Activated CD4-positive, CD25-positive, alpha-beta regulatory T cell treated with anti-CD3 and anti-CD28 coated beads, Interleukin-2, amount 50 U/mL, for 16 hours (primary cell): ENCODE measurements around the gene MROH2A.

ENCODE experiments used
- DNase-seq: peaks from one replicate; pipeline ENCODE4 v3.0.0-alpha.2; 2020; ENCODE audit warnings: low read depth, low spot score

The MROH2A gene

DNA sequence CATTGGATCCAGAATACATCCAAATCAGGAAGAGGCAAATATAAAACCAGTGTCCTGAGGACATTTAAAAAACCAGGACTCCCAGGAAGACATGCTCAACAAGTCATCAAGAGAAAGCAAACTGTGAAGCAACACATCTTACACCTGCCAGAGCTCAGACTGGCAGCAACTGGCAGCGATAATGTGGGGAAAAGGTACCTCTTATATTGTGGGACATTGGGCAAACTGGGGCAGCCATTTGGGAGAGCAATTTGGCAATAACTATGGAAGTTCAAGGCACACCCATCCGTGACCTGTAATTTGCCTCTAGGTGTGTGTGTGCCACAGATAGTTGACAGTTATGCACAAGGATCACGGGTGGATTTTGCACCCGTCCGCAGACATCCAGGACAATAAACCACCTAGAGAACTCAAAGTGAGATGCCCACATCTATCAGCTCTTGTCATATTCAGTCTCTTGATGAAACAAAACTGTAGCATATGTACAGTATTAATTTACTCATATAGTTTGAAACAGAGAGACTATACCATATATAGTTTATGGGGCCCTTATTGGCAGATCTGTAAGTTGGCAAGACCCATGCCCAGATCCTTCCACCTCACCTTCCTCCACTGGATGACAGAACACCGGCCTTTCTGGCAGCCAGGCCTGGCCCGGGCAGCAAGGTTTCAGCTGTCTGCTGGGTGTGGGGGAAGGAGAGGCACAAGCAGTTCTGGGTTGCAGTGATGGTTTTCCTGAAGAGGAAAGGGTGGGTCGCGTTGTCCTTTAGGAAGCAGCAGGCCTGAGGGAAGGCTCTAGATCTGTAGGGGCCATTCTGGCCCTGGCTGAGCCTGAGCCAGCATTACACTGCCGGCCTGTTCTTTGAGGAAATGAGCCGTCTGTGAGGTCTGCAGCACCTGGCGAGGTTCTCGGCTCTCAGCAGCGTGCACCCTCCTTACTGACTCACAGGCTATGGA, 57.4 kb downstream of the MROH2A start:
- no peak for DNase-seq

DNA sequence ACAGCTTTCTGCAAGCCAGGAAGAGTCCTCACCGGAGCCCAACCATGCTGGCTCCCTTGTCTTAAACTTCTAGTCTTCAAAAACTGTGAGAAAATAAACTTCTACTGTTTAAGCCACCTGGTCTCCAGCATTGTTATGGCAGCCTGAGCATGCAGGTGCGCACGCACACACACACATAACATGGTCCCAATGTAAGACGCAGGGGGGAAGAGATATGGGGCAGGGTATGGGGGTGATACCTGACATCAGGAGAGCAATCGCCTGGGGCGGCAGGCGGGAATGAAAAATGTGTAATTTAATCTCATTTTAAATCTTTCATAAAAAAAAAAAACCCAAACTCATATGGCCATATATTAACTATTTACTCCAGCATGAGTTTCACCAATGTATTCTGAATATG, 58.2 kb downstream of the MROH2A start:
- DNase-seq, result no peak

GRCh38 chr2:233837694-233838229, 59.6 kb downstream of the MROH2A start:
- DNase-seq, result no peak

DNA sequence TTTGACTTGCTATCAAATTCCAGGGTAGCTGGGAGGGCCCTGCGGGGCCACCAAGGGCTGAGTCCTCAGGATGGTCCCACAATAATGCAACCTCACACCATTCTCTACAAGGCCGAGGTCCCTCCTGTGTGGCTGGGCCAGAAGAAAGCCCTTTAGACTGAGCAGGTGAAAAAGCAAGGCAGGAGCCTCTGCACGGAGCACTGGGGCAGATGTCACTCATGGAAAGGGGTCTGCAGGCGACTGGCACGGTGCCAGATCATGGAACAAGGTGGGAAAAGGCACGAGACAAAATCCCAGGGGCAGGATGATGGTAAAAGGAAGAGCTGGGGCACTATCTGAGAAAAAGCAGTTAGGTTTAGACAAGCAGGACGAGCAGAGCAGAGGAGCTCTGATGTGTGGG, 60.1 kb downstream of the MROH2A start:
- DNase-seq, result no peak

DNA sequence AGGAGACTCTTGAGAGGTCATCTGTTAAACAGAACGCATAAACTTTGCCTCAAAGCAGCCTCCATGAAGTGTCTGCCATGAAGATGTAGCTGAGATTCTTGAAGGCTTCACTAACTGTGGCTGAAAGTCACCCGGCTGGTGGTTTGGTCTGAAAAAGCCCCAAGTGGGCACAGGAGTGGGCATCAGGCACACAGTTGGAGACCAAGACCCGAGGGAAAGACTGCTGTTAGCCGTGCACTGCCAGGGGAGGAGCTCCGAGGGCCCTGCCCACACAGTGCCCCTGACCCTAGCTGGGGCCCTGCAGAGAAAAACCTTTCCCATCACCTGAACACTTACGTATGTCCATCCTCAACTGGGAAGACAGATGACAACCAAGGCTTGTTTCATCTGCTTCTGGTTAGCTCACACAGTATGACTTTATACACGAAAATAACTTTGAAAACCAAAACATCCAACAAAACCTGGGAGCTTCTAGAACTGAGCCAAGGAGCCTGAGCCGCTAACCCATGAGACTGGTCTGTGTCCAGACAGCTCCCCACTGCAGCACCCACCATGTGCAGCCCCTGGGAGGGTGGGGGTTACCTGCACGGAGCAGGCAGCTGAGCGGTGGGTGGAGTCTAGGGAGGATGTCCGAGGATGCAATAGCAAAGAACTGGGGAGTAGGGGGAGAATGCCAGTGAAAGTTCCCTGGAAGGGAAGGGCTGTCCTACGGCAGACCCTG, 60.8 kb downstream of the MROH2A start:
- no peak for DNase-seq

DNA sequence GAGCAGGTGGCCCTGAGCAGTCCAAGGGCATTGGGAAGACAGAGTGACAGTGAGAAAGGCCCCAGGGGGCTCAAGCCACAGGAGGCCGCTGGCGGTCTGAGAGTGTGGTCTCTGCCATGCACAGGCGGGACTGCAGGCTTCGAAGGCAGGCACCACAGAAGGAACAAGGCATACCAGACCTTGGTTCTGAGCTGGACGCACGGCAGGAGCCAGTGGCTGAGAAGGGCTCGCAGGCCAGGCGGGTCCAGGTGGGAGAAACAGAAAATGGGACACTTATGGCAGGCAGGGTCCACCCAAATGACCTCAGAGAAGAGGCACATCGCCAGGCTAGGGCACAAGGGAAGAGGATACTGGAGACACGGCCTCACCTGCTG, 61.3 kb downstream of the MROH2A start:
- no peak for DNase-seq

DNA sequence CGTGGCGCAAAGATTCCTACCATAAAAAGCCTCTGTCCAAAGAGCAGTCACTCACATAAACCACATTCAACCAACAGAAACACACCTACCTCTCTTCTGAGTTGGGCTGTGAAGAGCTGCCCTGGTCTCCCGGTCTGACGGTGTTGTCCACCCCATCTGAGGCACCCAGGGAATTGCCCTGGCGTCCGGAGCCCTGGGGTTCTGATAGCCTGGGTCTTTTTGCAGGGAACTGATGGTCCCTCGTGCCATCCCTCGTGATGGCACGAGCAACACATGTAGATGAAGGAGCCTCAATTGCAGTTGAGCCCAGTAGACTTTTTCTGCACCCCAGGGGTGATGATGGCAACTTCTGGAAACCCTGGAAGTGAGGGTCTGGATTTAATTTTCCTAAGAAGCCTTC, 62.4 kb downstream of the MROH2A start:
- DNase-seq, result no peak

- DNase-seq, result no peak
Observed at GRCh38 chr2:233841183-233841582, 63.1 kb downstream of the MROH2A start.

DNA sequence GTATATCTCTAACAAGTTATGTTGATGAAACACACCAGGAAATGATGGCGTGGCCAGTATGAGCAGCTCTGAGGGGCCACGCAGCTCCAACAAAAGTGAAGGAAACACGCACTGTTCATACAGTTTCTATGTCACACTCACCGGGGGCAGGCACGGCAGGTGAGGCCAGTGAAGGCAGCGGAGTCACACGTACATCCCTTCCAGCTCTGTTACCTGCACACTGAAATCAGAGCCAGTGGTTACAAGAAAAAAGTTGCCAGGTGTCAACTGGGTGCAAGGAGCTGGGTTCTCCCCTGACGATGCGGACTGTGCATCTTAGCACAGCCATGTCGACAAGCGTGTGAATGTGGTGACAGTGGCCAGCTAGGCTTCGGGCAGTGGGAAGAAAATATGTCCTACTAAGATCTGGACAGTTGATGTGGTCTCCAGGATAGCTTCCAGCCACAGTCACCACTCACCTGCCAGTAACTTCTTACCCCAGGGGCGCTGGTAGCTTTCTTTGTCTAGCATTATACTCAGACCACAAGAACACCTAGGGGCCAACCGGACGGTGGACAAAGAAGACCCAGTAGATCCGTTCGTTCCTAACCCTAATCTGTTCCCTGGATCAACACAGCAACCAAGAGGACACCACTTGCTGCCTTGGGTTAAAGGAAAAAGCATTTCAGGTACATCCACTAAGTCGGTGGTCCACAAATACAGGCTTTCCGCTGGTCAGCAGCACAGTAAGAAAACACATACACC, 66.1 kb downstream of the MROH2A start:
- DNase-seq, result no peak

DNA sequence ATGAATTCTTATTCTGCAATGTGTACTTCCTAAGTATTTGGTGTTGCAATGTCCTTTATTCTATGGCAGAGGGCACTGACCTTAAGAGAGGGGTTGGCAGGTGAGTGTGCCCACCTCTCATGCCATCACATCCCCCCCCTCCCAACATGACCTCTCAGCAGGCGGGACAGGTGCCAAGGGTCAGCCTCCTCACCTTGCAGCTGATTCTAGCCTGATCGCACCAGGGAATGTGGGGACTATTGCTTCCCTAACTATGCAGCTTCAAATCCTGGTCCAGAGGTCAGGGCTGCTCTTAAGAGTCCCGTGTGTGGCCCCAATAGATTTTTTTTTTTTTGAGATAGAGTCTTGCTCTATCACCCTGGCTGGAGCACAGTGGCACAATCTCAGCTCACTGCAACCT, 66.7 kb downstream of the MROH2A start:
- no peak for DNase-seq

DNA sequence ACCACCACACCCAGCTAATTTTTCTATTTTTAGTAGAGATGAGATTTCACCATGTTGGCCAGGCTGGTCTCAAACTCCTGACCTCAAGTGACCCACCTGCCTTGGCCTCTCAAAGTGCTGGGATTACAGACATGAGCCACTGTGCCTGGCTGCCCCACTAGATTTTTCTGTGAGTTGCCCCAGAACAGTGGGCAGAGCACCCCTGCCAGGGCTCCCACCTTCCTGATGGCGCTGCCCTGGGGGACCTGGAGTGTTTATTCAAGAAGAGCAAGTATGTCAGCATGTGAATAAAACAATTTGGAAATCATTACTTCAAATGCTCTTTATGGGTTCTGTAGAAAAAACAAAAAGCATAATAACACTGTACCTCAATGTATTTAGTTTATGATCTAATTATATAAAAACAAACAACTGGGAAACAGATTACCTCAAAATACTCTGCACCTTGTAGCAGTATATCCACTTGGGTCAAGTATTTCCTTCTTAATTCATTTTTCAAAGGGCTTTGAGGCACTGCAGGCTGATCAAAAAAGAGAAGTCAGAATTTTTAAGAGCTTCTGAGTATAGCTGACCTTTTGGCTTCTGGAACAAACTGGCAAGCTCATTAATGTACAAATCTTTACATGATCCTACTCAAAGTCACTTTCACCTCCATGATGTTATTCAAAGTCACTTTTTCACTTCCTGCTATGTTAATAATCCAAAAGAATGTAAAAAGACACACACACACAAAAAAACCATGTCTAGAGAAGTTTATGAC, 67.4 kb downstream of the MROH2A start:
- no peak for DNase-seq

DNA sequence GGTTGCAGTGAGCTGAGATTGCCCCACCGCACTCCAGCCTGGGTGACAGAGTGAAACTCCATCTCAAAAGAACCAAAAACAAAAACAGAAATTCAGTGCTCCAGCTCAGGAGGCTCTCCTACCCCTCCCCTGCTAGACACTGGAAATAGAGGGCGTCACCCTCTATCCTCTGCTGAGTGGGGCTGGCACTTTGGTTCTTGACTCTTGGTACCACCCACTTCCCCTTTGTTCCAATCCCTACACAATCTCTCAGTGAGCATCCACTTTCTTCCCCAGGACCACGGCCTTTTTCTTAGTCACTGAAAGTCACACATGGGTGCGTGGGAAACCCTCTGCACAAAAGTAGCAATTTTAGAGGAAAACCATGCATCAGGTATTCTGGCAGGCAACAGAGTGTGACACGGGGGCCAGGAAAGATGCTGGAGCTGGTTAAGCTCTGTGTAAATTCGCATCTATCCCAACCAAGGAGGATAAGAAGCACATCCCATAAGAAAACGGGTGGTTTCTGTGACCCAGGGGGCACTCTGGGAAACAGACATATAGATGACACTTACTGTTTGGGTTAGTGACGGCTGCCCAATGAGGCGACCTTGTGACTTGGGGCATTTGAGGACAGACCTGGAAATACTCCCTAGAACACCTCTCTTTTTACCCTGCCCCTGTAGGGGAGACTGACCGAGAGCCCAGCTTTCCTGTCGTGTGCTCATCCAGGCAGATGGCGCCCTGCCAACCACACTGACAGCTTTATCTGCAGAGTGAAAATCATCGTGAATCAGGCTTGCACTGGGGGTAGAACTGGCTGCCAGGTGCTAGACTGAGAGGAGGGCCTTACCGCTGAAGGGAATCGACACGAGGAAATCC, 68.5 kb downstream of the MROH2A start:
- DNase-seq, result no peak

DNA sequence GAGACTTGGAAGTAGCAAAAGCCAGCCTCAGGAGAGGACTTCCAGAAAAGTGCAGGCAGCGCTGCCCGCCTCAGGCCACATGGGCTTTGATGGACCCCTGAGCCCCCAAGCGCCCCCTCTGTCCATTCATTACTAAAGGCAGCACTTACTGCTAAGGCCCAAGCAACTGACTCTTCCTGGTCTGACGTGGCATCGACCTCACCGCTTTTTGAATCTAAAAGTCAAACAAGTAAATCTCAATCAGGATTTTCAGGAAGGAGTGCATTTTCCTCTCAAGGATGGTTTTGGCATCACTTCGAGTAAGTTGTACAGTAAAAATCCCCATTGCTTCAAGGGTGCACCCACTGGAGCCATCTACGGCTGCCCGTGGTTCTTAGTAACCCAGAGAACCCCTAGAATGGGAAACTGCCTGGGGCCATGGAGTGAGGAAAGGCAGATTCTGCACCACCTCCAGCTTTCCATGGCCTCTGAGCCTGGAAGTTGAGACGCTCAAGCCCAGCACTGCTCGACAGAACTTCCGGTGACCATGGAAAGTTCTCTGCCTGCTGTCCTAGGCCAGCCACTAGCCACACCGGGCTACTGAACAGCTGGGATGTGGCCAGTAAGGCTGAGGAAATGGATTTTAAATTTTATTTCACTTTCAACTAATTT, 69.2 kb downstream of the MROH2A start:
- DNase-seq, result no peak

GRCh38 chr2:233848276-233848675, 70.1 kb downstream of the MROH2A start:
- no peak for DNase-seq

GRCh38 chr2:233849607-233850271, 71.6 kb downstream of the MROH2A start:
- DNase-seq, result no peak

GRCh38 chr2:233850745-233851144, 72.6 kb downstream of the MROH2A start:
- no peak for DNase-seq

- no peak for DNase-seq
Observed at GRCh38 chr2:233851169-233851568, 73.0 kb downstream of the MROH2A start.

- no peak for DNase-seq
Observed at GRCh38 chr2:233852056-233852455, 73.9 kb downstream of the MROH2A start.

DNA sequence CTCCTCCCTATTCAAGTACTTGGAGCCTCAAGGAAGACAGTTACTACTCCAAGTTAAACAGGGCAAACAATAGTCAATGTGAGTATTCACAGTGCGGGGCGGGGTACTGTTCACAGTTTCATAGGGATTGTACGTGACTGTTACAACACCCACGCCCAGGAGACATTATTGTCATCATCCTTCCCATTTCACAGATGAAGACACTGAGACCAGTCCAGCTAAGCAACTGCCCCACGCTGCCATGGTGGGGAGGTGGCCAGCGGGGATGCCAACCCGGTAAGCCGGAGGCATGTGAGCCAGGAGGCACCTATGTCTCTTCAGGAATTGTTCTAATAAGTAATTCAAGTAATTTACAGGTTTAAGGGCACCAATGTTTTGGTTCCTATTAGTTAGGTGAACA, 75.2 kb downstream of the MROH2A start:
- no peak for DNase-seq
